22Rv1 (cell line): ENCODE results near the gene HCK.

Experiments used
- CTCF ChIP-seq: fragments of 450-650 bp; IDR thresholded peaks from 2 replicates; pipeline ENCODE4 v1.5.1; 2017; ENCODE audit warnings: mild to moderate bottlenecking
- ZFX ChIP-seq: fragments of 450-650 bp; IDR thresholded peaks from 2 replicates; pipeline ENCODE4 v1.6.1; 2017; ENCODE audit warnings: antibody characterized with exemption, borderline replicate concordance

- no peak for TF ChIP-seq CTCF
- no peak for TF ChIP-seq ZFX
Observed at GRCh38 chr20:32029561-32029960, 22.5 kb upstream of the HCK start.
